Measurements from ENCODE around the gene GMFB. TPM values are rescaled to one million over a fixed set of nuclear protein-coding genes. Genes with fewer than 3 reads are reported as not detected.
"Not testable (repeated sequence)": the region's sequence is repeated elsewhere in the genome, so short reads cannot be mapped to it uniquely, and the experiment has no call there.

GMFB gene
- total RNA-seq, 2 donors from 2014 or later = 60.0 to 60.8 TPM

- DNase-seq (ENCODE audit: low spot score) = no peak
- intact Hi-C loops (cut with DNase I) = no loop called here
These were observed 17.1 kb downstream of the GMFB start for GRCh38 chr14:54471641-54472040.

- no peak for DNase-seq (ENCODE audit: low spot score)
- intact Hi-C loops (cut with DNase I) = no loop called here
These were observed 18.1 kb downstream of the GMFB start for GRCh38 chr14:54470701-54471100.

- no peak for DNase-seq (ENCODE audit: low spot score)
- intact Hi-C loops (cut with DNase I) = no loop called here
These were observed 21.5 kb downstream of the GMFB start for GRCh38 chr14:54467280-54467679.

- no peak for DNase-seq (ENCODE audit: low spot score)
- intact Hi-C loops (cut with DNase I) = no loop called here
These were observed 23.1 kb downstream of the GMFB start for GRCh38 chr14:54465654-54466053.

DNA sequence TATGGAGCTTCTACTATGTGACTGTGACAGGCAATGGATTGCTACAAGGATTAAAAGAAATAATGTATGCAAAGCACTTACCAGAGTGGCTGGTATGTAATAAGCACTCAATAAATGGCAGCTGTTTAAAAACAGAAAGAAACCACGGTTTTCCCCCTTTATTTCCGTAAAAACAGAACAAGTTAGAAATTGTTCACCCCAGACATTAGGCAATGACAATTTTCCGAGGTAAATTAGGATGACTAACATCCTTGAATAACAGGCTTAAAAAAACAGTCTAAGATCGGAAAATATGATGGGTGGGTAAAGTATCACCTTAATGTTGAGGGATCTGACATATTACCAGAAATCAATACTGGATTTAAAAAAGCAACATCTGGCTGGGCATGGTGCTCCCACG lies 26.7 kb downstream of the GMFB start:
- intact Hi-C loops (cut with DNase I) = no loop called here
- no peak for DNase-seq (ENCODE audit: low spot score)

- DNase-seq (ENCODE audit: low spot score) = no peak
- intact Hi-C loops (cut with DNase I) = no loop called here
These were observed 29.7 kb downstream of the GMFB start for GRCh38 chr14:54459106-54459505.

GRCh38 chr14:54458536-54458935 lies 30.2 kb downstream of the GMFB start:
- DNase-seq (ENCODE audit: low spot score); intact Hi-C loops (cut with DNase I): not testable (repeated sequence)

- intact Hi-C loops (cut with DNase I) = no loop called here
These were observed 31.2 kb downstream of the GMFB start for GRCh38 chr14:54457609-54457996.

GRCh38 chr14:54456820-54457608 lies 31.8 kb downstream of the GMFB start:
- intact Hi-C loops (cut with DNase I); DNase-seq (ENCODE audit: low spot score): not testable (repeated sequence)

More at GRCh38 chr14:54457609-54457996, 31.2 kb downstream of the GMFB start:
- DNase-seq (ENCODE audit: low spot score) = no peak

- DNase-seq (ENCODE audit: low spot score) = no peak
- intact Hi-C loops (cut with DNase I) = no loop called here
These were observed 33.4 kb downstream of the GMFB start for GRCh38 chr14:54455363-54455762.

- DNase-seq (ENCODE audit: low spot score); intact Hi-C loops (cut with DNase I): not testable (repeated sequence)
These were observed 34.8 kb downstream of the GMFB start for GRCh38 chr14:54453990-54454389.

GRCh38 chr14:54453252-54453651 lies 35.5 kb downstream of the GMFB start:
- intact Hi-C loops (cut with DNase I) = no loop called here
- DNase-seq (ENCODE audit: low spot score) = no peak

GRCh38 chr14:54451961-54452360 lies 36.8 kb downstream of the GMFB start:
- intact Hi-C loops (cut with DNase I) = no loop called here
- no peak for DNase-seq (ENCODE audit: low spot score)

GRCh38 chr14:54451121-54451601 lies 37.6 kb downstream of the GMFB start:
- intact Hi-C loops (cut with DNase I) = no loop called here
- no peak for DNase-seq (ENCODE audit: low spot score)

- DNase-seq (ENCODE audit: low spot score) = no peak
- intact Hi-C loops (cut with DNase I) = no loop called here
These were observed 38.2 kb downstream of the GMFB start for GRCh38 chr14:54450535-54450934.

DNA sequence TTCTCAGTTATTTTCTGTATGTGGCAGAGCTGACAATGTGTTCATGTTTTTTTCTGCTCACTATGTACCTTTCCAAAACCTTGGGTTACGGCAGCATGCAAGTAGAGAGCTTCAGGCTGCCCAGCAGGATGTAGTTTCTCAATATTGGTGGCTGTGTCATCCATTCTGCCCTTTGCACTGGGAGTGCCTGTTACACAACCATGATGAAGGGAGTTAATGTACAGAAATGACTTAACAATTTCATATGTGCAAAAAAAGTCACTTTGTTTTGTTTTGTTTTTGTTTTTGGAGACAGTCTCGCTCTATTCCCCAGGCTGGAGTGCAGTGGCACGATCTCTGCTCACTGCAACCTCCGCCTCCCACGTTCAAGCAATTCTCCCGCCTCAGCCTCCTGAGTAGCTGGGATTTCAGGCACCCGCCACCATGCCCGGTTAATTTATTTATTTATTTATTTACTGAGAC lies 41.5 kb downstream of the GMFB start:
- intact Hi-C loops (cut with DNase I) = no loop called here
- DNase-seq (ENCODE audit: low spot score) = no peak

DNA sequence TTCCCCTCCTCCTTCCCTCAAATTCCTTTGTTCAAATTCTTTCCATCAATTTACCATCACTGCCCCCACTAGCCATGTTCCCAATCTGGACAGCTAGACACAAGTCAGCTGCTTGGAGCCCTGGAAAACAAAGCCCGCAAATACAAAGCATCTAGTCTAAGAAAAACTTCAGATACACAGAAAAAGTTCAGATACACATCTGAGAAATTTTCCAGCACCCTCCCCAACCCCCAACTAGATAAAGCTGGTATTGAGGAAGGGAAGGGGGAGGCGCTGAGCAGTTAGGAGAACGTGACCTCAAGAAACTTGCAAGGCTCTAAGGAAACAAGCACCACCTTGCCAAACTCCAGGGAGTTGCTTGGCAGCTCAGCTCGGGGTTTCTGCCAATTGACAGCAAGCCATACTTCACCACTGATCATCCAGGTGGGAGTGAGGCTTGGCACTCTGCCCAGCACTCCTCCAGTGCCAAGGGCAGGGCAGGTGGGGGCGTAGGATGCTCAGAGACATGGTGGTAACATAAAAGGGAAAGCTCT lies 42.6 kb downstream of the GMFB start:
- DNase-seq (ENCODE audit: low spot score) = no peak
- intact Hi-C loops (cut with DNase I) = no loop called here

GRCh38 chr14:54444681-54445080 lies 44.1 kb downstream of the GMFB start:
- DNase-seq (ENCODE audit: low spot score) = no peak
- intact Hi-C loops (cut with DNase I) = no loop called here

- intact Hi-C loops (cut with DNase I) = no loop called here
These were observed 44.8 kb downstream of the GMFB start for GRCh38 chr14:54443981-54444380.

GRCh38 chr14:54442961-54443360 lies 45.8 kb downstream of the GMFB start:
- DNase-seq (ENCODE audit: low spot score); intact Hi-C loops (cut with DNase I): not testable (repeated sequence)

More at GRCh38 chr14:54443981-54444380, 44.8 kb downstream of the GMFB start:
- no peak for DNase-seq (ENCODE audit: low spot score)

Measured in posterior vena cava (tissue), 2 donors.